NCI-H1436 treated with DMSO at 0.1 percent for 48 hours (cell line): ENCODE measurements around the gene CBLB.

Experiments used
- DNase-seq: peaks from one replicate; lab custom pipeline; 2025; lab: John Stamatoyannopoulos, UW

CBLB gene

DNA sequence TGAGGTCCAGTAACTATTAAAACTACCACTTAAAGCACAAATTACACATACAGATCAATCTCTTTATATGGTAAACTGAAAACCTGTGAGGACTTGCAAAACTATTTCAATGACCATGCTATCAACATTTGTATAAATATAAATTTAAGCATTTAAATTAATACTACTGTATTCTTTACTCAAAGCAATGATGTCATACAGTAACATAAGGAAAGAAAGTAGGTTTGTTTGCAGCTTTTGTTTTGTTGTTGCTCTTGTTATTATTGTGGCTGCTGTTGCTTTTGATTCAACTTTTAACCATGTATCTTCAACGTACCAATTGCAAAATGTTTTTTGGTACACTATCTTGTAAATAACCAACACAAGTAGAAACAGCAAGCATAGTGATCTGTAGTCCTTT lies 22.0 kb downstream of the CBLB start:
- no peak for DNase-seq

DNA sequence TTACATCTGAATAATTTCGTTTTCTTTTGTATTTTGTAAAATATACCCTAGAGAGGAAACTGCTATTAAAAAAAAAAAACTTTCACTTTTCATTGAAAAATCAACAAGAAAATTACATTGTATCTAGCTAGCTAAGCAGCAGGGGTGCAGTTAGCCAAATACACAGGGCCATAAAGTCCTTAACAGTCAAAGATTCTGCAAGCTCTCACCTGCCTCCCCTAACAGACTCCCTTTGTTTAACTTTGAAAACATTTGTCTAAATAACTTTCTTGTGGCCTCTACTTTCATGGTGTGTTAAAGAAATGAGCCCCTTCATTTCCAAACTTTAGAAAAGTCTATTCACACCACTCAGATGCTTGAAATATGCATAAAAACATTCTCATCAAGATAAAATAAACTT lies 23.3 kb downstream of the CBLB start:
- DNase-seq: no peak

- DNase-seq: no peak
These were observed 24.1 kb downstream of the CBLB start for GRCh38 chr3:105844704-105845103.

GRCh38 chr3:105843994-105844393 lies 24.8 kb downstream of the CBLB start:
- DNase-seq: no peak

- DNase-seq: no peak
These were observed 25.9 kb downstream of the CBLB start for GRCh38 chr3:105842943-105843342.

DNA sequence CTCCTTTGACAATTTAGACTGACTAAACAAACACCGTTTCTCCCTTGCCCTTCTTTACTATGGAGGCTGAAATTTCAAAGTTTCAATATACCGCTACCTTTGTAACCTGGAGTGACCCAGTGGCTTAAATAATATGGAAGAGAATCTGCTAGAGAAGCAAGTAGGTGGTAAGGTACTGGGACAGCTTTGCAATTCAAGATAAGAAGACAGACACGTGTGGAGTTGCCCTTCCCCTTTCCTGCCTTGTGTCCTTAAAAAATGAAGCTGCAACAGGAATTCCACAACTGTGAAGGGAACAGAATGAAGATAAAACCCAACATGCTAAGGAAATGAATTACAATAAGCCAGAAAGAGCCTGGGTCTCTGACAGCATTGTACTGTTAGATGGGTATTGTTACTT lies 26.4 kb downstream of the CBLB start:
- DNase-seq: no peak

GRCh38 chr3:105837947-105838346 lies 30.9 kb downstream of the CBLB start:
- no peak for DNase-seq

- DNase-seq: no peak
These were observed 31.6 kb downstream of the CBLB start for GRCh38 chr3:105837143-105837740.

GRCh38 chr3:105836533-105836932 lies 32.3 kb downstream of the CBLB start:
- no peak for DNase-seq

DNA sequence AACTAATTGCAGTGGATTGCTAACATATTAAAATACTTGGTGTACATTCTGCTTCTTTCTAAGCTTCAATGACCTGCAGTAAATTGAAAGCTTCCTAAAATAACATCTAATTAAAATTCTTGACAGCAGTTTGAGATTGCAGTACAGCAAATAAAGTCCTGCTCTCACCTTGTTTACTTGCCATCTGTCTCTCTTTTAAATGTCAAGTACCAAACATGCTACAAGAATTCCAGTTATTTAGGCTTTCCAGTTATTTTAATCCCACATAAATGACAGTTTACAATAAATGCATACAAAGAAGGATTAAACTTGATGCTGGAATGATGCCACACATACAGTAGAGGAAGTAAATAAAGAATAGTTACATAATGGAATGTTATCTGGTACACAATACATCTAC lies 33.2 kb downstream of the CBLB start:
- DNase-seq: no peak

DNA sequence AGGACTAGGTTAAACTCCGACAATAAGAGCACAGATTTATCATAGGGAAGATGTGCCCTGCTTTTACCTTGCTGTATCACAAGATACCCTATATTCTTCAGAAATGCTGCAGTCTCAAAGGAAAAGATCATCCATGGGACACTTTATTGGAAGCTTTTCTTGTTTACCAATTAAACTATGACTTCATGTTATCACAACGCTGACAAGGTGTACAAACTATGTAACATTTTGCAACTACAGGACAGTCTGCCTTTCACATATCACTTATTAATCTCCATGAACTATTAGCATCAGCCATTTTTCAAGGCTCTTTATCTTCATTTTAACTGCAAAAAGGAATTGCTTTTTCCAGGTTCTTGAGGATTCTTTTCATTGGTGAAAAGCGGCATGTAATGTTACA lies 34.0 kb downstream of the CBLB start:
- no peak for DNase-seq

DNA sequence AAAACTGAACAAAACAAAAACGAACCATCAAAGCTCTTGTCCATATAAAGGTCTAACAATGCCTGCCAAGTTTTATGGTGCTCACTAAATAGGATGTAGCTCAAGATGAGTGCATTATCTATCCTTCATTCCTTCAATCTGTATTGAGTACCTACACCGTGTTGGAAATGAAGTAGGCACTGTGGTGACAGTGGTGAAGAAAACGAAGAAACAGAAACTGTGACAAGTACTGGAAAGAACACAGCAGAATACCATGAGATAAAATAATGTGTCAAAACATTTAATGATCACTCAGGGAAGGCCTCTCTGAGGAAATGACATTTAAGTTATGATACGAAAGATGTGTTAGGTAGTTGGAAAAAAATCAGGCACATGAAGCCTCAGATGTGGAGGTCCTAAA lies 36.2 kb downstream of the CBLB start:
- DNase-seq: no peak

- DNase-seq: no peak
These were observed 38.0 kb downstream of the CBLB start for GRCh38 chr3:105830836-105831235.

DNA sequence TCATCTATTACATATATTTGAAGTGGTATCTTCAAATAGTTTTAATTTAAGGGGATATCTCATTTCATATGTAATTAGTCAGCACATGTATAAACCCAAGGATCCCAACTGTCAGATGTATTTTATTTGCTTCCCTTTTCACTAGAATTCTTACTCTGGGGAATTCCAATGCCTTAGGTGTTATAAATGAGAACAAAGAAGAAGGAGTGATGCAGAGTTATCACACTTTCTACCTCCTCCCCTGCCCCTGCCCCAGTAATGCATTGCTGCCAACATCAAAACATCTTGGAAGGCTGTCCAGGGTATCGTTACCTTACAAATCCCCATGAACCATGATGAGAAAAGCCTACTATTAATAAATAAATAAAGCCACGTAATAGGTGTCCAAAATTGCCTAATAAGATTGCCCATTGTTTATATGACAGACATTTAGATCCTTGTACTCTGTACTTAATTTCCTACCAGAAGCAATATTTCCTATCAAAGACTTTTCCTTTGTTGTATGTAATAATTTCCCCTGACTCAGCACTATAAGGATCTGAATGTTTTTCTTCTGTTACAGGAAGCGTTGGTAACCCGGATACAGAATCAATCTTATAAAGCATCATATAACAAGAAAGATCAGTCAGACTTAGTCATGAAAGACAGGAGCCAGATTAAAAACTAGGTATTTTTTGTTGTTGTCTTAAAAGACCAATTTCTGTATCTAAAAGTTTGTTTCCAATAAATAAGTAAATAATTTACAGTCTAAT lies 38.8 kb downstream of the CBLB start:
- DNase-seq: no peak

DNA sequence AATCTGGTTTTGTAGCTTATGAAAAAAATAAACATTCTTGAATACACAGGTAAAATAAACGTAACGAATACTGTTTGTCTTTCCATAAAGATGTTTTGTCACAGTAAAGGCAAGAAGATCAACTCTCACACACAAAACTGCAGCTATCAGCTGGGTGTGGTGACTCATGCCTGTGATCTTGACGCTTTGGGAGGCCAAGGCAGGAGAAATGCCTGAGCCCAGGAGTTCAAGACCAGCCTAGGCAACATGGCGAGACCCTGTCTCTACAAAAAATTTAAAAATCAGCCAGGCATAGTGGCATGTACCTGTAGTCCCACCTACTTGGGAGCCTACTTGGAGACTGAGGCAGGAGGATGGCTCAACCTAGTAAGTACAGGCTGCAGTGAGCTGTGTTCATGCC lies 39.6 kb downstream of the CBLB start:
- no peak for DNase-seq

GRCh38 chr3:105828703-105829102 lies 40.1 kb downstream of the CBLB start:
- no peak for DNase-seq

GRCh38 chr3:105827959-105828358 lies 40.9 kb downstream of the CBLB start:
- no peak for DNase-seq

DNA sequence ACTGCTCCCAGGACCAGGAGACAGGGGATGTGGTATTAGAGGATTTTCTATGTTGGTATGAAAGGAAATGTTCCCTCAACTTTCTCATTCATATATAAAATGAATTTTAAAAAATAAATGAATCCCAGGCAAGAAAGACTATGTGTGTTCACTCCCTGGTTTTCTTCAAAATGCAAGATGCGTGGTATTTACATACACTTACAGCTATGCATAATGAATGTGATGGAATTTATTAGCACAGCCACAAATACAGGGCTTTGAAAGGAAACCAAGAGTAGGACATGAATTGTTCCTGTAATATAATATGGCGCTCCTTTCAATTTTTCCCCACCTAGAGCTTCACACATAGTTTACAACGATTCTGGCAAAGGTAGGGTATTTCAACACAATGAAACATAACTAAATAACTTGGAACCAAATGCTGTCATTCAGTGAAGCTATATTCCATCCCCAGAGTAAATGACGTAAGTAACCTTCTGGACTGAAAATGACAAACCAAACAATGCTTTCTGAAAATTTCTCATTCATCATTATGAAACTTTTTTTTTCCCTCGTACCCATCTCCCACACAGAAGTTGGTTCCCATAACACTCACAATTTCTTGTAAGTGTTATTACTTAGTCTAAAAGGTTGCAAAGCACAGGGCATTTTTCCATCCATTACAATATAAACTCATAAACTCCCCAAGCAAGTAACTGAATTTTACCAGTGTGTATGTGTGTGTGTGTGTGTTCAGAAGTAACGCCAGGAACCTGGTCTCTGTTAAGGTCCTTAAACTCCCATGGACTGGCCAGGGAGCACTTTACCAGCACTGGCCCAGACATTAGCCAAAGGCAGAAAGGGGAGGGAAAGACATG lies 41.8 kb downstream of the CBLB start:
- DNase-seq: no peak

GRCh38 chr3:105824129-105824528 lies 44.7 kb downstream of the CBLB start:
- DNase-seq: no peak

GRCh38 chr3:105823149-105823867 lies 45.5 kb downstream of the CBLB start:
- DNase-seq: no peak

GRCh38 chr3:105822171-105823123 lies 46.4 kb downstream of the CBLB start:
- DNase-seq: no peak
